HL-60 (cell line): ENCODE results near the gene ST6GAL1.

Experiments used
- DNase-seq, 2 experiments: peaks; one replicate each; pipeline ENCODE4 v3.0.0-alpha.2; 2010 to 2020; ENCODE audit warnings: low read depth in 1 of 2, low spot score in 1 of 2
- H3K27ac ChIP-seq: fragments of 250-450 bp; sonication (Bioruptor Pico); replicated peaks from 2 replicates; pipeline ENCODE4 v1.5.1; 2020; ENCODE audit warnings: mild to moderate bottlenecking, moderate library complexity
- H3K27me3 ChIP-seq: fragments of 250-450 bp; sonication (Bioruptor Pico); 2 replicates; pipeline ENCODE4 v1.5.1; 2021; ENCODE audit warnings: mild to moderate bottlenecking, moderate library complexity; ENCODE audit not compliant: insufficient read depth, poor library complexity, severe bottlenecking
- H3K4me3 ChIP-seq: replicated peaks from 2 replicates; pipeline ENCODE4 v1.5.1; 2011; ENCODE audit warnings: mild to moderate bottlenecking, control low read depth, low read length; ENCODE audit not compliant: insufficient read depth
- CTCF ChIP-seq: IDR thresholded peaks from one replicate; pipeline ENCODE4 v1.5.1; 2011; ENCODE audit warnings: low read length, control low read depth, inconsistent platforms; ENCODE audit not compliant: insufficient read depth
- GABPA ChIP-seq: IDR thresholded peaks from 2 replicates; pipeline ENCODE4 v1.6.1; 2012; ENCODE audit warnings: low read depth
- POLR2AphosphoS5 ChIP-seq: IDR thresholded peaks from 2 replicates; pipeline ENCODE4 v1.6.1; 2012; ENCODE audit warnings: low read depth
- SPI1 ChIP-seq: IDR thresholded peaks from 2 replicates; pipeline ENCODE4 v1.6.1; 2012; ENCODE audit warnings: low read depth, mild to moderate bottlenecking, borderline replicate concordance
- TF ChIP-seq, protein P1 (sequence below): IDR thresholded peaks from 2 replicates; pipeline ENCODE4 v1.6.1; 2012; ENCODE audit warnings: low read depth; ENCODE audit not compliant: insufficient replicate concordance

ST6GAL1 gene

GRCh38 chr3:187039100-187039722 lies 108.9 kb downstream of the ST6GAL1 start:
- Histone ChIP-seq H3K27me3 (no peaks in the 10 kb centered on the region), H3K27ac (no peak overlapping the region), H3K4me3 (no peak overlapping the region)
- TF ChIP-seq GABPA: no peak
- TF ChIP-seq POLR2AphosphoS5: no peak
- TF ChIP-seq CTCF: no peak
- TF ChIP-seq, protein P1, sequence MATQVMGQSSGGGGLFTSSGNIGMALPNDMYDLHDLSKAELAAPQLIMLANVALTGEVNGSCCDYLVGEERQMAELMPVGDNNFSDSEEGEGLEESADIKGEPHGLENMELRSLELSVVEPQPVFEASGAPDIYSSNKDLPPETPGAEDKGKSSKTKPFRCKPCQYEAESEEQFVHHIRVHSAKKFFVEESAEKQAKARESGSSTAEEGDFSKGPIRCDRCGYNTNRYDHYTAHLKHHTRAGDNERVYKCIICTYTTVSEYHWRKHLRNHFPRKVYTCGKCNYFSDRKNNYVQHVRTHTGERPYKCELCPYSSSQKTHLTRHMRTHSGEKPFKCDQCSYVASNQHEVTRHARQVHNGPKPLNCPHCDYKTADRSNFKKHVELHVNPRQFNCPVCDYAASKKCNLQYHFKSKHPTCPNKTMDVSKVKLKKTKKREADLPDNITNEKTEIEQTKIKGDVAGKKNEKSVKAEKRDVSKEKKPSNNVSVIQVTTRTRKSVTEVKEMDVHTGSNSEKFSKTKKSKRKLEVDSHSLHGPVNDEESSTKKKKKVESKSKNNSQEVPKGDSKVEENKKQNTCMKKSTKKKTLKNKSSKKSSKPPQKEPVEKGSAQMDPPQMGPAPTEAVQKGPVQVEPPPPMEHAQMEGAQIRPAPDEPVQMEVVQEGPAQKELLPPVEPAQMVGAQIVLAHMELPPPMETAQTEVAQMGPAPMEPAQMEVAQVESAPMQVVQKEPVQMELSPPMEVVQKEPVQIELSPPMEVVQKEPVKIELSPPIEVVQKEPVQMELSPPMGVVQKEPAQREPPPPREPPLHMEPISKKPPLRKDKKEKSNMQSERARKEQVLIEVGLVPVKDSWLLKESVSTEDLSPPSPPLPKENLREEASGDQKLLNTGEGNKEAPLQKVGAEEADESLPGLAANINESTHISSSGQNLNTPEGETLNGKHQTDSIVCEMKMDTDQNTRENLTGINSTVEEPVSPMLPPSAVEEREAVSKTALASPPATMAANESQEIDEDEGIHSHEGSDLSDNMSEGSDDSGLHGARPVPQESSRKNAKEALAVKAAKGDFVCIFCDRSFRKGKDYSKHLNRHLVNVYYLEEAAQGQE: no peak
- TF ChIP-seq SPI1: no peak
- no peak for DNase-seq

DNA sequence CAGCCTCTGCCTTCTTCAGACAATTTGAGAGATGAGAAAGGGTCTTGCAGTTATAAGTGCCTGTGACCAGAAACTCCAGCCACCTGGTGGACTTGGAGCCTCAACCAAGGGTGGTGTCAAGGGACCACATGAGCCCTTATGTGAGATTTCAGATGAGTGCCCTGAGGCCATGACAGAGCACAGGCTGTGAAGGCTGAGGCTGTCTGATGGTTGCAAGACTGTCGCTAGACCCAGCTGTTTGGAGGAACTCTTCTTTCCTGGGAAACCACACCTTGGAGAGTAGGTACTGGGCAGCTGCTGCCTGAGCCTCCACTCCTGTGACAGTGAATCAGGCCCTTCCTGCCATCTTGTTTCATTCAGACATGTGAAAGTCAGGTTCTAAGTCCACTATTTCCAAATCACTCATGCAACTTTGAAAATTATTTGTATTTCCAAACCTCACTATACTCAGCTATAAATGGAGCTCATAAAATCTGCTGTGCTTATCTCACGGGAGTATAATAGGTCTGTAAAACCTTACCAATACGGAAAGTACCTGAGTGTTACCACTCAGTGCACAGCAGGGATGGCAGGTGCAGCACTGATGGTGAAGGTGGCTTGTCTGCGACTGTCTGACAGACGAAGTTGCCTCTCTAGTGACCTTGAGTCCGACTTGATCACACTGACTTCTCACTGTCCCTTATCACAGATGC lies 109.5 kb downstream of the ST6GAL1 start:
- no peak overlapping the region for H3K27ac ChIP-seq
- no peaks in the 10 kb centered on the region for H3K27me3 ChIP-seq
- H3K4me3 ChIP-seq: no peak overlapping the region
- no peak for DNase-seq
- TF ChIP-seq POLR2AphosphoS5 (no peak), SPI1 (no peak), GABPA (no peak), CTCF (no peak)
- TF ChIP-seq, protein P1: no peak

GRCh38 chr3:187040516-187041361 lies 110.4 kb downstream of the ST6GAL1 start:
- no peaks in the 10 kb centered on the region for H3K27me3 ChIP-seq
- no peak for TF ChIP-seq CTCF
- TF ChIP-seq POLR2AphosphoS5: no peak
- no peak for TF ChIP-seq GABPA
- TF ChIP-seq, protein P1: no peak
- TF ChIP-seq SPI1: no peak
- no peak for DNase-seq
- H3K4me3 ChIP-seq: no peak overlapping the region
- H3K27ac ChIP-seq: no peak overlapping the region
